Erythroblast (primary cell): ENCODE results near the gene ABHD5.

Source experiments
- GATA1 ChIP-seq: IDR thresholded peaks from 2 replicates; pipeline ENCODE4 v1.6.1; 2011; ENCODE audit warnings: low read depth, mild to moderate bottlenecking, control low read depth, low read length, moderate library complexity
- POLR2A ChIP-seq: IDR thresholded peaks from 2 replicates; pipeline ENCODE4 v1.6.1; 2011; ENCODE audit warnings: mild to moderate bottlenecking, low read length

- no peak for TF ChIP-seq POLR2A
- peak; percentile 53 for TF ChIP-seq GATA1
Measured at GRCh38 chr3:43670635-43671522, 19.9 kb upstream of the ABHD5 start.
